Colonic mucosa (tissue), 4 donors: ENCODE data around the gene MSI2. TPM values are rescaled to one million over a fixed set of nuclear protein-coding genes. Genes with fewer than 3 reads are reported as not detected.

Experiments
- DNase-seq: peaks from one replicate; pipeline ENCODE4 v3.0.0-alpha.2; 2020
- H3K27ac ChIP-seq: fragments of 200-600 bp; one replicate; pipeline ENCODE4 v1.8.0; 2021
- H3K27me3 ChIP-seq: fragments of 200-600 bp; one replicate; pipeline ENCODE4 v1.8.0; 2021
- H3K36me3 ChIP-seq: fragments of 200-600 bp; one replicate; pipeline ENCODE4 v1.8.0; 2021
- H3K4me1 ChIP-seq: fragments of 200-600 bp; one replicate; pipeline ENCODE4 v1.8.0; 2021; ENCODE audit warnings: mild to moderate bottlenecking
- H3K4me3 ChIP-seq: fragments of 200-600 bp; one replicate; pipeline ENCODE4 v1.8.0; 2021
- H3K9ac ChIP-seq, 2 donors: one replicate each; pipeline ENCODE4 v1.7.0; 2013; ENCODE audit warnings: control low read depth in 2 of 2, low read depth in 2 of 2, low read length in 2 of 2
- H3K9me3 ChIP-seq: fragments of 200-600 bp; one replicate; pipeline ENCODE4 v1.8.0; 2021
- intact Hi-C: fragments of 100-400 bp; cut with DNase I; formaldehyde crosslinking; loops from one replicate; pipeline ENCODE4 v1.14.1; 2022
- total RNA-seq, 2 donors: library from RNA; stranded (reverse); fragmentation: NEBNext Ultra II Directional in 1 of 2; extraction: Animal tissue kit (Norgen Biotek cat#: 25700) in 1 of 2; gene quantifications; one replicate each; pipeline ENCODE4 v1.2.1, GENCODE V29; 2021
- TF ChIP-seq, protein P1 (sequence below): fragments of 200-600 bp; IDR thresholded peaks from one replicate; pipeline ENCODE4 v1.8.0; 2022; ENCODE audit warnings: antibody characterized with exemption, mild to moderate bottlenecking
- donor health status: healthy.
- donor health status: DM: no; HTN: no; CAD: no.
- donor health status: DM: no; HTN: no; CAD: no.

The MSI2 gene
- total RNA-seq, 2 donors from 2014 or later = 61.6 to 75.4 TPM

DNA sequence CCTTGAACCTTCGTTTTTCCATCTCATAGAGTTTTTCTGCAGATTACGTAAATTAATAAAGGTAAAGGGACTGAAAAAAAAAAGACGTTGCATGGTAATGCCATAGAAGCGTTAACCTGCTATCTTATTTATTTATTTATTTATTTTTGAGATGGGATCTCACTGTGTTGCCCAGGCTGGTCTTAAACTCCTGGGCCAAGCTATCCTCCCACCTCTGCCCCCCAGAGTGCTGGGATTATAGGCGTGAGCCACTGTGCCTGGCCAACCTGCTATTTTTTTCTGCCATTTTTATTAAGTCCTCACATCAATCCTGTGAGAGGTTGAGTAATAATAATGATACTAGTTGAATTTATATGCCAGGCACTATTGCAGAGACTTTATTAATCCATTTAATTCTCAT is 7.9 kb downstream of the MSI2 start:
- no peak for DNase-seq
- H3K9me3 ChIP-seq = no peaks in the 10 kb centered on the region
- H3K27ac ChIP-seq = no peak overlapping the region
- TF ChIP-seq, protein P1, sequence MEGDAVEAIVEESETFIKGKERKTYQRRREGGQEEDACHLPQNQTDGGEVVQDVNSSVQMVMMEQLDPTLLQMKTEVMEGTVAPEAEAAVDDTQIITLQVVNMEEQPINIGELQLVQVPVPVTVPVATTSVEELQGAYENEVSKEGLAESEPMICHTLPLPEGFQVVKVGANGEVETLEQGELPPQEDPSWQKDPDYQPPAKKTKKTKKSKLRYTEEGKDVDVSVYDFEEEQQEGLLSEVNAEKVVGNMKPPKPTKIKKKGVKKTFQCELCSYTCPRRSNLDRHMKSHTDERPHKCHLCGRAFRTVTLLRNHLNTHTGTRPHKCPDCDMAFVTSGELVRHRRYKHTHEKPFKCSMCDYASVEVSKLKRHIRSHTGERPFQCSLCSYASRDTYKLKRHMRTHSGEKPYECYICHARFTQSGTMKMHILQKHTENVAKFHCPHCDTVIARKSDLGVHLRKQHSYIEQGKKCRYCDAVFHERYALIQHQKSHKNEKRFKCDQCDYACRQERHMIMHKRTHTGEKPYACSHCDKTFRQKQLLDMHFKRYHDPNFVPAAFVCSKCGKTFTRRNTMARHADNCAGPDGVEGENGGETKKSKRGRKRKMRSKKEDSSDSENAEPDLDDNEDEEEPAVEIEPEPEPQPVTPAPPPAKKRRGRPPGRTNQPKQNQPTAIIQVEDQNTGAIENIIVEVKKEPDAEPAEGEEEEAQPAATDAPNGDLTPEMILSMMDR = no peak
- H3K36me3 ChIP-seq = no peaks in the 10 kb centered on the region
- no peak overlapping the region for H3K4me3 ChIP-seq
- intact Hi-C loops = no loop called here
- no peak overlapping the region for H3K9ac ChIP-seq
- no peaks in the 10 kb centered on the region for H3K27me3 ChIP-seq
- no peaks in the 10 kb centered on the region for H3K4me1 ChIP-seq

DNA sequence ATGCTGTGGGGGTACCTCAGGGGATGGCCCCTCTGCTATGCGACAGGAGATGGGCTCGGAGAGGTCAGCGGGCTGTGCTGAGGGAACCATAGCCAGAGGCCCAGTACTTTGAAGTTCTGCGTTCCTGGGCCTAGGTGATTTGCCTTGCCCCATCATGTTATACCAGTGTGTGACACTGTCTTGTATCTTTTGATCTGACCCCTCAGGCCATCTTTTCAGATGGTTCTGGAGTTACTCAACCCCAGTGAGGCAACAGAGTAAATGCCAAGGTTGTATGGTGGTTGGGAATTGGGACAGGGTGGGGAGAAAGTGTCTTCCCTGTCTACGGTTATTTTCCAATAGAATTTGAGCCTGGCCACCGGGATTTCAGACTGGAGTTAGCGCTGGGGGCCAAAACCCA is 8.5 kb downstream of the MSI2 start:
- H3K27ac ChIP-seq = no peak overlapping the region
- no peaks in the 10 kb centered on the region for H3K9me3 ChIP-seq
- intact Hi-C loops = no loop called here
- DNase-seq = no peak
- no peaks in the 10 kb centered on the region for H3K36me3 ChIP-seq
- H3K4me3 ChIP-seq = no peak overlapping the region
- no peak overlapping the region for H3K9ac ChIP-seq
- TF ChIP-seq, protein P1 = no peak
- no peaks in the 10 kb centered on the region for H3K27me3 ChIP-seq
- no peaks in the 10 kb centered on the region for H3K4me1 ChIP-seq

DNA sequence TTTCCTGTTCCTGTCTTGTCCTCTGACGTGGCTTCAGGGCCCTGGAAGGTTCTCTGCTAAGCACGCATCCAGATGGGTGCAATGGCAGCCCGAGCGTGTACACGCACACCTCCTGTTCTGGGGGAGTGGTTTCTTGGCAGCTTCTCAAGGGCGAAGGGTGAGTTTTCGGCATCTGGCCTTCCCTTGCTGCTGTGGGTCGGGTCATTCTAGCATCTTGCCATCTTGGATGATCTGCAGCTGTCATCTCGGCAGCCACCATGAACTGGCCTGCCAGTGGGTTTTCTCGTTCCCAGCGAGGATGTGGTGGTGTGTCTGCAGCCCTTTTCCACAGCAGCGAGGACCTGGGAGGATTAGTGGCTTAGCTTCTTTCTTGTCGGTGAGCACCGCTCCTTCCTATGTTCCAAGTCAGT is 10.6 kb downstream of the MSI2 start:
- Histone ChIP-seq H3K4me3 (no peak overlapping the region), H3K9me3 (no peaks in the 10 kb centered on the region), H3K27me3 (no peaks in the 10 kb centered on the region), H3K27ac (no peak overlapping the region), H3K9ac (no peak overlapping the region), H3K36me3 (no peaks in the 10 kb centered on the region), H3K4me1 (no peaks in the 10 kb centered on the region)
- DNase-seq = no peak
- TF ChIP-seq, protein P1 = no peak
- intact Hi-C loops = no loop called here

DNA sequence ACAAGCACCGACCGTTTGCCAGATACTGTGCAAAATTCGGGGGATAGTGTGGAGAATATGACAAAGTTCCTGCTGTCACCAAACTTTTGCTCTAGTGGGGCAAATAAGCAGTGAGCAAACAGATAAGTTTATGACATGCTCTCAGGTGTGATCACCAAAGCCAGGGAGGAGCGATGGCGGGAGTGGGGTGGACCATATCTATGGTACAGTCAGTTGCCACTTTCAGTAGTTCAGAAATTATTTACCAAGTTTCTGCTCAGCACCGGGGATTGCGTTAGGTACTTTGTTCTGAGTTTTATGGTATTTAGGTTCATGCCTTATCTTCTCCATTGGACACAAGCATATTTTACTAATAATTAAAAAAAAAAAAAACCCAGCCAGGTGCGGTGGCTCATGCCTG is 11.9 kb downstream of the MSI2 start:
- no peaks in the 10 kb centered on the region for H3K4me1 ChIP-seq
- H3K4me3 ChIP-seq = no peak overlapping the region
- H3K27ac ChIP-seq = no peak overlapping the region
- no peaks in the 10 kb centered on the region for H3K27me3 ChIP-seq
- H3K9me3 ChIP-seq = no peaks in the 10 kb centered on the region
- TF ChIP-seq, protein P1 = no peak
- intact Hi-C loops = no loop called here
- no peak overlapping the region for H3K9ac ChIP-seq
- H3K36me3 ChIP-seq = no peaks in the 10 kb centered on the region
- no peak for DNase-seq

DNA sequence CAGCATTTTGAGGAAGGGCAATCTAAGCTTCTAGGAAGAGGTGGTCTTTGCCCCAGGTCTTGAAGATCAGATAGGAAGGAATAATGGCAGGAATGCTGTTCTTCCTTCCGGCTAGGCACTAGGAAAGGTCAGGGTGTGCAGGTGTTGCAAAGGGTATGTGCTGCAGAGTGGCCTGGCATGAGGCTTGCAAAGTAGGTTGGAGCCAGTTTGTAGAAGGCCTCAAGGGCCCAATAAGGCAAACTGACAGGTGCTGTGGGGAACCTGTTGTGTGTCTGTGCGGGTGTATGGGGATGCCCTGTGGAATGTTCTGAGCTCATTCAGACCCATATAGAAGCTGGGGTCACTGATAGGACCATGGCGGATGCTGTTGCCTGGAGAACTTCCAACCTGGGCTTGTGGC is 12.7 kb downstream of the MSI2 start:
- no peaks in the 10 kb centered on the region for H3K36me3 ChIP-seq
- H3K4me3 ChIP-seq = no peak overlapping the region
- no peak overlapping the region for H3K27ac ChIP-seq
- no peaks in the 10 kb centered on the region for H3K9me3 ChIP-seq
- intact Hi-C loops = no loop called here
- DNase-seq = no peak
- no peaks in the 10 kb centered on the region for H3K27me3 ChIP-seq
- TF ChIP-seq, protein P1 = no peak
- no peaks in the 10 kb centered on the region for H3K4me1 ChIP-seq
- H3K9ac ChIP-seq = no peak overlapping the region
